Measurements from ENCODE around the gene ANKK1.

ANKK1 gene

GRCh38 chr11:113351068-113351450 lies 36.5 kb upstream of the ANKK1 start:
- TF ChIP-seq ARNTL (CRISPR knock-in tag; IDR thresholded peaks at IDR 0.05; ENCODE audit: borderline replicate concordance, low read depth), result no peak
- TF ChIP-seq TSHZ2 (CRISPR knock-in tag; IDR thresholded peaks at IDR 0.05), result no peak
- no peak for TF ChIP-seq GLIS3 (CRISPR knock-in tag; IDR thresholded peaks at IDR 0.05)
- TF ChIP-seq OSR1 (CRISPR knock-in tag; IDR thresholded peaks at IDR 0.05), result no peak
- no peak for TF ChIP-seq ZC3H10 (CRISPR knock-in tag; IDR thresholded peaks at IDR 0.05)
- TF ChIP-seq TOX (CRISPR knock-in tag; IDR thresholded peaks at IDR 0.05; ENCODE audit: borderline replicate concordance), result no peak
- TF ChIP-seq ZNF565 (CRISPR knock-in tag; conservative IDR thresholded peaks at IDR 0.05; ENCODE audit: low read depth), result no peak
- TF ChIP-seq PPARA (CRISPR knock-in tag; IDR thresholded peaks at IDR 0.05; ENCODE audit: borderline replicate concordance), result no peak
- no peak for TF ChIP-seq PATZ1 (CRISPR knock-in tag; IDR thresholded peaks at IDR 0.05; ENCODE audit: borderline replicate concordance)
- TF ChIP-seq ZNF8 (CRISPR knock-in tag; IDR thresholded peaks at IDR 0.05), result no peak
- TF ChIP-seq TCF4 (CRISPR knock-in tag; IDR thresholded peaks at IDR 0.05; ENCODE audit: borderline replicate concordance), result no peak
- TF ChIP-seq, protein P1, sequence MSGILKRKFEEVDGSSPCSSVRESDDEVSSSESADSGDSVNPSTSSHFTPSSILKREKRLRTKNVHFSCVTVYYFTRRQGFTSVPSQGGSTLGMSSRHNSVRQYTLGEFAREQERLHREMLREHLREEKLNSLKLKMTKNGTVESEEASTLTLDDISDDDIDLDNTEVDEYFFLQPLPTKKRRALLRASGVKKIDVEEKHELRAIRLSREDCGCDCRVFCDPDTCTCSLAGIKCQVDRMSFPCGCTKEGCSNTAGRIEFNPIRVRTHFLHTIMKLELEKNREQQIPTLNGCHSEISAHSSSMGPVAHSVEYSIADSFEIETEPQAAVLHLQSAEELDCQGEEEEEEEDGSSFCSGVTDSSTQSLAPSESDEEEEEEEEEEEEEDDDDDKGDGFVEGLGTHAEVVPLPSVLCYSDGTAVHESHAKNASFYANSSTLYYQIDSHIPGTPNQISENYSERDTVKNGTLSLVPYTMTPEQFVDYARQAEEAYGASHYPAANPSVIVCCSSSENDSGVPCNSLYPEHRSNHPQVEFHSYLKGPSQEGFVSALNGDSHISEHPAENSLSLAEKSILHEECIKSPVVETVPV (CRISPR knock-in tag; IDR thresholded peaks at IDR 0.05), result no peak
- TF ChIP-seq ZNF70 (CRISPR knock-in tag; IDR thresholded peaks at IDR 0.05), result no peak
- no peak for TF ChIP-seq ISL1 (CRISPR knock-in tag; IDR thresholded peaks at IDR 0.05)
- no peak for TF ChIP-seq BACH2 (CRISPR knock-in tag; IDR thresholded peaks at IDR 0.05; ENCODE audit: borderline replicate concordance)
- no peak for TF ChIP-seq CREB5 (CRISPR knock-in tag; IDR thresholded peaks at IDR 0.05; ENCODE audit: low read depth)
- no peak for TF ChIP-seq CSDC2 (CRISPR knock-in tag; IDR thresholded peaks at IDR 0.05)
- TF ChIP-seq ESRRG (CRISPR knock-in tag; IDR thresholded peaks at IDR 0.05), result no peak
- TF ChIP-seq POU6F1 (CRISPR knock-in tag; IDR thresholded peaks at IDR 0.05; ENCODE audit: borderline replicate concordance, low read depth), result no peak

DNA sequence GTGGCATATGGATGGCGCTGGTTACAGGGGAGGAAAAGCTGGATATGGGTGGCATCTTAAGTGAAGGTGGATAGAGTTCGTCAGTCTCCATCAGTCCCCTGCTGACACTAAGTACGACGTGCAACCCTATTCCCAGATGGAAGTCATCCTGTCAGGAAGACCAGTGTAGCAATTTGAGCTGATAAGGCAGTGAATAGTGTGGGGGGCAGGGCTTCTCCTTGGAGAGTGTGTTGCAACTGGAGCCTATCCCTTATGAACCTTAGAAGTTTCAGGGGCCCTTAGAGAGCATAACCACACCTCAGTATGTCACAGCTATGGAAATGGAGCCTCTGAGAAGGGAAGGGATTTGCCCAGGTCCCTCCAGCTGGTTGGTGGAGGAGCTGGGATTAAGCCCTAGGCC lies 36.1 kb upstream of the ANKK1 start:
- no peak for TF ChIP-seq ZNF565 (CRISPR knock-in tag; conservative IDR thresholded peaks at IDR 0.05; ENCODE audit: low read depth)
- no peak for TF ChIP-seq CSDC2 (CRISPR knock-in tag; IDR thresholded peaks at IDR 0.05)
- TF ChIP-seq POU6F1 (CRISPR knock-in tag; IDR thresholded peaks at IDR 0.05; ENCODE audit: borderline replicate concordance, low read depth), result no peak
- ATAC-seq, result no peak

More at GRCh38 chr11:113351068-113351450, 36.5 kb upstream of the ANKK1 start:
- no peak for ATAC-seq

DNA sequence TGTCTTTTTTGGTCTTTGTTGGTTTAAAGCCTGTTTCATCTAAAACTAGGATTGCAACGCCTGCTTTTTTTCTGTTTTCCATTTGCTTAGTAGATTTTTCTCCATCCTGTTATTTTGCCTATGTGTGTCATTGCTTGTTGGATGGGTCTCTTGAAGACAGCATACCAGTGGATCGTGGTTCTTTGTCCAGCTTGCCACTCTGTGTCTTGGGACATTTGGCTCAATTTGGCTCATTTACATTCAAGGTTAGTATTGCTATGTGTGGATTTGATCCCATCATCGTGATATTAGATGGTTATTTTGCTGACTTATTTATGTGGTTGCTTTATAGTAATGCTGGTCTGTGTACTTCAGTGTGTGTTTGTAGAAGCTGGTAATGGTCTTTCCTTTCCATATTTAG lies 31.4 kb upstream of the ANKK1 start:
- no peak for ATAC-seq
- TF ChIP-seq TSHZ2 (CRISPR knock-in tag; IDR thresholded peaks at IDR 0.05), result no peak
- TF ChIP-seq SNAI2 (CRISPR knock-in tag; IDR thresholded peaks at IDR 0.05), result no peak
- no peak for TF ChIP-seq BACH2 (CRISPR knock-in tag; IDR thresholded peaks at IDR 0.05; ENCODE audit: borderline replicate concordance)
- no peak for TF ChIP-seq ISL1 (CRISPR knock-in tag; IDR thresholded peaks at IDR 0.05)
- no peak for TF ChIP-seq CREB5 (CRISPR knock-in tag; IDR thresholded peaks at IDR 0.05; ENCODE audit: low read depth)
- TF ChIP-seq ZC3H10 (CRISPR knock-in tag; IDR thresholded peaks at IDR 0.05), result no peak
- no peak for TF ChIP-seq POU6F1 (CRISPR knock-in tag; IDR thresholded peaks at IDR 0.05; ENCODE audit: borderline replicate concordance, low read depth)
- TF ChIP-seq ARNTL (CRISPR knock-in tag; IDR thresholded peaks at IDR 0.05; ENCODE audit: borderline replicate concordance, low read depth), result no peak
